GM18861 (cell line): Measurements from ENCODE around the gene DBF4B.
A peak's percentile ranks its signal among the peaks of the same experiment; 100 is the strongest.
"Not testable (repeated sequence)": the region's sequence is repeated elsewhere in the genome, so short reads cannot be mapped to it uniquely, and the experiment has no call there.

Source experiments
- ATAC-seq: cut with Tn5 transposase; IDR thresholded peaks from one replicate; pipeline ENCODE4 v1.9.1; 2021; ENCODE audit not compliant: unreplicated experiment

Gene DBF4B

GRCh38 chr17:44708401-44709263, at the start of gene DBF4B:
Gene DBF4B (plus strand): TSS chr17:44708665. CDS start chr17:44708821, 156 bp downstream.
- no peak for ATAC-seq

GRCh38 chr17:44661835-44662234, 46.6 kb upstream of the DBF4B start:
- no peak for ATAC-seq

- ATAC-seq: no peak
These were observed 45.4 kb upstream of the DBF4B start for GRCh38 chr17:44663095-44663494.

GRCh38 chr17:44664867-44665266, 43.6 kb upstream of the DBF4B start:
- ATAC-seq: no peak

- no peak for ATAC-seq
These were observed 42.5 kb upstream of the DBF4B start for GRCh38 chr17:44666006-44666405.

GRCh38 chr17:44672479-44673093, 35.9 kb upstream of the DBF4B start:
- no peak for ATAC-seq

- ATAC-seq: no peak
These were observed 34.6 kb upstream of the DBF4B start for GRCh38 chr17:44673893-44674292.

GRCh38 chr17:44677136-44677535, 31.3 kb upstream of the DBF4B start:
- no peak for ATAC-seq

GRCh38 chr17:44683303-44683702, 25.2 kb upstream of the DBF4B start:
- not testable (repeated sequence) for ATAC-seq

- ATAC-seq: no peak
These were observed 20.7 kb upstream of the DBF4B start for GRCh38 chr17:44687756-44688155.

GRCh38 chr17:44688200-44688599, 20.3 kb upstream of the DBF4B start:
- ATAC-seq: no peak

GRCh38 chr17:44688675-44689476, 19.6 kb upstream of the DBF4B start:
- ATAC-seq: no peak

GRCh38 chr17:44689477-44690217, 18.8 kb upstream of the DBF4B start, which contains the start of gene CCDC43:
Gene CCDC43 (minus strand): TSS chr17:44689776. CDS start chr17:44689753, 23 bp downstream.
- peak; percentile 77 for ATAC-seq

GRCh38 chr17:44690746-44691306, 17.6 kb upstream of the DBF4B start:
- ATAC-seq: not testable (repeated sequence)

GRCh38 chr17:44693609-44694008, 14.9 kb upstream of the DBF4B start:
- ATAC-seq: no peak

- not testable (repeated sequence) for ATAC-seq
These were observed 8.2 kb upstream of the DBF4B start for GRCh38 chr17:44700288-44700687.

- ATAC-seq: no peak
These were observed 587 bp upstream of the DBF4B start for GRCh38 chr17:44707755-44708400.

- no peak for ATAC-seq
These were observed 11.0 kb downstream of the DBF4B start for GRCh38 chr17:44719444-44719843.

- no peak for ATAC-seq
These were observed 13.8 kb downstream of the DBF4B start for GRCh38 chr17:44722254-44722653.

GRCh38 chr17:44726121-44726520, 17.7 kb downstream of the DBF4B start:
- not testable (repeated sequence) for ATAC-seq
